ENCODE measurements around the gene FBXO48.

The FBXO48 gene

DNA sequence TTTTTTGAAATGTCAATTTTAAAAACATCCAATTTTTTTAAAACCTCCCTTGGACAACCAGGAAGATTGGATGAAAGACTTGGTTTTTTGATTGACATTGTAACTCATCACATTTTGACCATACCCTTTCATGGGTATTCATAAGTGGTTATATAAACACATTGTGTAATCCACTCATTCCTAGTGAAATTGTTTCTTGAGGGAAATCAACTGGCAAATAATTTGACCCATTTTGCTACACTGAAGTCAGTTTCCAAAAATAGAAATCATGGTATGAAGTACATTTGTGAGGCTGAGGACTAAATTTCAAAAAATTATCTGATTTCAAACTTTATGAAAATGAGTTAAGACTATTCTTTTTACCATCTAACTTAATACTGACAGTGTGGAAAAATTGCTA is 31.5 kb downstream of the FBXO48 start:
- DNase-seq (ENCODE audit: low read depth), result no peak

DNA sequence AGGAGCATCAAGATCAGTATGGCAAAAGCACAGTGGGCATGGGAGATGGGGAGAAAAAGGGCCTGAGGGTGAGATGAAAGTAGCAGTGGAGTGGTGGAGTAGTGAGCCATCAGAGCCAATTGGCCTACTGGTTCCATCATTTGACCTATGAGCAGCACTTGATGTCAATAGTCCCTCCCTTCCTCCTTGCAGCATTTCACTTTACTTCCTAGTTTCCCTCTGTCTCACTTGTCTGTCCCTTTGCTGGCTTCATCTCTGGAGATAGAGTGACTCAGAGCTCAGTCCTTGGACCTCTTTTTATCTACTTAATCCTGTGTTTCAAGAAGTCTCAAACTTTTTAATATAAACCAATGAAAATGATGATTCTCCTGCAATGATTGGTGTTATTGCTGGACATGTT is 32.1 kb downstream of the FBXO48 start:
- DNase-seq (ENCODE audit: low read depth), result no peak

DNA sequence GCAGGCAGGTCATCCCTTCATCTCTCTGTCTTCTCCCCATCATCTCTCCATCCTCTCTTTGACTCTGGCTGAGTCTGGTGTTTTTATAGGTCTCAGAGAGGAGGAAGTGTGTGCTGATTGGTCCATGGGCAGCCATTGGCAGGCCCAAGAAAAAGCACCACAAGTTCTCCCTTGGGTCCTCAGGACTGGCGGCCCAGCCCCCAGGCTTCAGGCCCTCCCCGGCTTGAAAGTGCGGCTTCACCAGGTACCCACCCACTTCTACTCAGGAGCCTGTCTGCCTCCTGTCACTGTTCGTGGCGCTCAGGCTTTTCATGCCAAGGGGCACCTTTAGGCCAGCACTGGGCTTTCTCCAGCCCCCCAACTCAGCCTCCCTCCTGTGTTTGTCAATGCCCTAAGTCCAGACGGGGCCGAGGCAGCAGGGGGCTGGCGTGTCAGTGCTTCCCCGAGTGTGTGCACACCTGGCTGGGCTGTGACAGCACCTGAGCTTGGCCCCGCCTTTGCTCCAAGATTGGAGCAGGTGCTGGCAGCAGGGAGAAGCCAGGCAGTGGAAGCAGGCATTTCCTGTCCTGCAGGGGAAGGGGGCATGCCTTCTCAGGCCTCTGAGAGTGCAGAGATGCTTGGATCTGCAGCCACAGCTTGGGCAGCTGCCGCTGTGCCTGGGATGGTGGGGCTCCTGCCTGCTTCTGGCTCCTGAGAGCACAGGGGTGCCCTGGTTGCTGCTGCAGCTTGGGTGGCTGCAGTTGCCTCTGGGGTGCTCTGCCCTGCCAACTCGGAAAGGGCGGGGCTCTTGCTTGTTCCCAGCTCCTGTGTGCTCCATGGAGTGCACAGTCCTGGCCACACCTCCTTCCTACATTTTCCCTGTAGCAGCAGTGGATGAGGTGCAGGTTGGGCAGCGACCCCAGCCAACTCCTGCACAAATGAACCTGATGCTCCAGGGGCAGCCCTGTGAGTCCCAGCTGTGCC is 34.1 kb downstream of the FBXO48 start:
- no peak for DNase-seq (ENCODE audit: low read depth)

DNA sequence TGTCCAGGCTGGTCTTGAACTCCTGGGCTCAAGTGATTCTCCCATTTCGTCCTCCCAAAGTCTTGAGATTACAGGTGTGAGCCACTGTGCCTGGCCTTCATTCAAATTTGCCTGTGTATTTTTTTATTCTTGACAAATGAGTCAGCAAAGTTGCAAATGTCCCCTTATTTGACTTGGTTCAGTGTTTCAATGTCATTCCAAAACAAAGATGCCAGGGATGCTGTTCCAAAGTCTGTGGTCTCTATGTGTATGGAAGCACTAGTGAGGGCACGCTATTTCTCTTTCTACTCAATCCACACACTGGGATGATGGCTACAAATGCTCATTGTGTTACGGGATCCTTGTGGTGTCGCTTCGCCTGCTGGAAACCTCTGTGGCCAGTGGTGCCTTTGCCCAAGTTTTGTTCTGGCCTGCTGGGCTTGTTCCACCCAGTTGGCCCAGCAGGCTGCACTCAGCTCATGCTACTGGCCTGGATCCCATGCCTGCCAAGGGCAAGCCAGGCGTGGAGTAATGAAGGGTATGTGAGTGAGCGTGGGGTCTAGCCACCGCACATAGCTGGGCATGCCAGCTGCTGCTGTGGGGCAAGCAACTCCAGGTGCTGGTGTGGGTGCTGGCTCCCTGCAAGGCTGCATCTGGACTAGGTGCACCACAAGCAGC is 35.6 kb downstream of the FBXO48 start:
- no peak for DNase-seq (ENCODE audit: low read depth)

DNA sequence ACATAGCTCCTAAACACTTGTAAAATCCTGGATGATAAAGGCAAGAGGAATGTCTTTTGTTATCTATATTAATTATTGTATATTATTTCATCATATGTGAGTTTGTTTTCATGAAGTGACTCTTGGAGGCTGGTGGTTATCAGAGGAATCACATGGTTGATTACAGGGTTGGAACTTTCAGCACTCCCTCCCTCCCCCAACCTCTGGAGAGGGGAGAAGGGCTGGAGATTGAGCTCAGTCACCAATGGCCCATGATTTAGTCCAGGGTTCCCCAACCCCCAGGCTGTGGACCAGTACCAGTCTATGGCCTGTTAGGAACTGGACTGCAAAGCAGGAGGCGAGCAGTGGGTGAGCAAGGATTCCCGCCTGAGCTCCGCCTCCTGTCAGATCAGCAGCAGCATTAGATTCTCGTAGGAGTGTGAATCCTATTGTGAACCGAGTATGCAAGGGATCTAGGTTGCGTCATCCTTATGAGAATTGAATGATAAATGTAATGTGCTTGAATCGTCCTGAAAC is 37.7 kb downstream of the FBXO48 start:
- DNase-seq (ENCODE audit: low read depth), result no peak

DNA sequence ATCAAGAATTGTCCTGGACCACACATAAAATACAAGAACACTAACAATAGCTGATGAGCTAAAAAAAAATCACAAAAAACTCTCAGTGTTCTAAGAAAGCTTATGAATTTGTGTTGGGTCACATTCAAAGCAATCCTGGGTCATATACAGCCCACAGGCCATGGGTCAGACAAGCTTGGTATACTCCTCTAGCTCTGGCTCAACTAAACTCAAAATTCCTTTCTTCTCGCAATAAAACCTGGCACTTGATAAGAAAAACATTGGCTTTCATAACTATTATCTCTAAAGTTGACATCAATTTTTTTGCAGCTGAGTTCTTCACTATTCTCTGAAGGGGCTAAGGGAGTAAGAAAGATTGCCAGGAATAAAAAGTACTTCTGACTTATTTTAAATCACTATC is 38.3 kb downstream of the FBXO48 start:
- no peak for DNase-seq (ENCODE audit: low read depth)

DNA sequence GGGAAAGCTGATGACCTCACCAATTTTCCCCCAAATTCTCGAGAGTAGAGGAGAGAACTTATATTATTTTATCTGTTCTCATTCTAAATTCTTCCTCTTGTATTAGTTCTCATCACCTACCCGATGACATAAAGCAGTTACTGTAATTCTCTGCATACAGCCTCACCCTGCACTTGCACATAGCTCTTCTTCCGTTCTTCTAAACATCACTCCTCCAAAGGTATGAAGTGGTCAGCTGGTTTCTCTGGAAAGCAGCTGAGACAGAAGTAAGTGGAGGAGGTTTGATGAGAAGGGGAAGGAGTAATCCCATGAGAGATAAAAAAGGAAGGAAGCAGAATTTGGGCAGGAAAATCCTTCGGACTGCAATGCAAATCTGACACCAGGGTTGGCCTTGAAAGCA is 39.0 kb downstream of the FBXO48 start:
- no peak for DNase-seq (ENCODE audit: low read depth)

DNA sequence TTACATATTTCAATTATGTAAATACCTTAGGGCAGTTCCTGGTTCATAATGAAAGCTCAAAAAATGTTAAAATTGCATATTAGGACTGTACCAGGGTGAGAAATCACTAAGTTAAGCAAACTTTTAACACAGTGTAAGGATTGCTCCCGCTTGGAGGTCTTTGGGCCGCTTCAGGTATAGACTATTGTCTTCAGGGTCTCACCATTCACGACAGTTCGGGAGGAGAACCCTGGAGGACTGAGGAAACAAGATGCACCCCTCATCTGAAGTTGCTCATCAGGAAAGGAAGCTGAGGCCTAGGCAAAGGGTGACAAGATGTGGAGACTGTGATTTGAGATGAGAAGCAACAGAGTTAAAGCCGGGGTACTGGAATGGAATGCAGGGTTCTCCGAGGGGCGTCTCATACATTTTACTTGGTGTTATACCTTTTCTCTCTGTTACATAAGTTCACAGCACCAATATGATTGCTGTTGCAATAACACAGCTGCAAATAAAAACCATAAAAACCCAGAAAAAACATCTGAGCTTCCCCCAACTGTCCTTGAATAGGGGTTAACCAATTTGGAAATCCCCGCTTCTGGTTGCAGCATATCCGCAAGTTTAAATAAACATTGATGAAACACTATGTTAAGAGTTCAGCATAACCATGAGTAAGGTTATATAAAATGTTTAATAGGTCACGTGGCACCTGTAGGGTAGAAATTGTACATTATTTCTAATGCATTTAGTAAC is 40.1 kb downstream of the FBXO48 start:
- no peak for DNase-seq (ENCODE audit: low read depth)

DNA sequence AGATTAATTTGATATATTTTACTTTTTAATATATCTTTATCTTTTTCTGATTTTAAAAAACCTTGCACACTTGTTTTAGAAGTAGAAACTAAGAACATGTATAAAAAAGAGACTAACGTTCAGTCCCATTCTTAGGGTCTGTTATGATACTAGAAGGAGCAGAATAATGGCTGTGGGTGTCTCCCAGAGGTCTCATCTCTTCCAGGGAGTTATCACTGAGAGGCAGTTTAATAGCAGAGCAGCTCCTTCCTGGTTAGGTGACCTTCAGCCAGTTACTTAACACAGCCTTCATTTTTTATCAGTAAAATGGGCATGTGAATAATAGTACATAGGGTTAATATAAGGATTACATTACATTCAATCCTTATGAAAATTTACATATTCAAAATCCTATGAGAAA is 40.6 kb downstream of the FBXO48 start:
- no peak for DNase-seq (ENCODE audit: low read depth)

DNA sequence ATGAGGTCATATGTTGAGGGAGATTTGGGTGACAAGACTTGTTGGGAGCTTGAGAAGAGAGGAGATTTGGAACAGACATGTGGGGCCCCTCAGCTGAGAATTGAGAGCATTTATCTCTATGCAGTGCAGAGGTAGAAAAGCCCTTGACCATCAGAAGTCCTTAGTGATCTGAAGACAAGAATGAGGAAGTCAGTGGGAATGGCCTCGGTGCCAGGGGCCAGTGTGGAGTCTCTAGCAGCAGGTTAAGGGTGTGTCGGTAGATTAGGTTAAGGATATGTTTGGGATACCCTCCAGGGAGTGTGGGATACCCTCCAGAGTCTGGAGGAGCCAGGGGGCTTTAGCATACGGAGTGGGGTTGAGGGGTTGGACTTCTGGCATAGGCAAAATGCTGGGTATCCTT is 41.6 kb downstream of the FBXO48 start:
- no peak for DNase-seq (ENCODE audit: low read depth)

DNA sequence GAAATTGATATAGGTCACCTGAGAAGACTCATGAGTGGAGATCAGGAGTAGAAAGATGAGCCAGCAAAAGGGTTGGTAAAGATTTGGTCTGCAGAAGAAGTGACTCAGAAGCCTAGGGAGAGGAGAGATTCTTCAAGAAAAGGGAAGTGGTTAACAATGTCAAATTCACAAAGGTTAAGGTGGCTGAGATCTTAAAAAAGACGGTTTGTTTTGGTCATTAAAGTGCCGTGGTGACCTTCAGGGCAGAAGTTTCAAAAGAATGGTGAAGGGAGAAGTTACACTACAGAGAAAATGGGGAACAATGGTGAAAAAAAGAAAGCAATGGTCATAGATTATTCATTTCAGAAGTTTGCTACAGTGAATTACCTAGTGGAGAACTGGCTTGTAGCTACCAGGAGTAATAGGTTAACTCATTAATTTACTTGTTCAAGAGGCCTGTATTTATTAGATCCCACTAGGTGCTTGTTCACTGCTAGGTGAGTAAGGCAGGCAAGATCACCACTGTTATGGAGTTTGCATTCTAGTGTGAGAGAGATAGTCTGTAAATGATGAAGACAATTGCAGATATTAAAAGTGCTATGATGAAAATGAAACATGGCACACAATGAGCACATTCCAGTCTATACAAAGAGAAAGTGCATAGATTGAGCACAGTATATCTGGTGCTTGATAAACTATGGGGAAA is 43.0 kb downstream of the FBXO48 start:
- no peak for DNase-seq (ENCODE audit: low read depth)

DNA sequence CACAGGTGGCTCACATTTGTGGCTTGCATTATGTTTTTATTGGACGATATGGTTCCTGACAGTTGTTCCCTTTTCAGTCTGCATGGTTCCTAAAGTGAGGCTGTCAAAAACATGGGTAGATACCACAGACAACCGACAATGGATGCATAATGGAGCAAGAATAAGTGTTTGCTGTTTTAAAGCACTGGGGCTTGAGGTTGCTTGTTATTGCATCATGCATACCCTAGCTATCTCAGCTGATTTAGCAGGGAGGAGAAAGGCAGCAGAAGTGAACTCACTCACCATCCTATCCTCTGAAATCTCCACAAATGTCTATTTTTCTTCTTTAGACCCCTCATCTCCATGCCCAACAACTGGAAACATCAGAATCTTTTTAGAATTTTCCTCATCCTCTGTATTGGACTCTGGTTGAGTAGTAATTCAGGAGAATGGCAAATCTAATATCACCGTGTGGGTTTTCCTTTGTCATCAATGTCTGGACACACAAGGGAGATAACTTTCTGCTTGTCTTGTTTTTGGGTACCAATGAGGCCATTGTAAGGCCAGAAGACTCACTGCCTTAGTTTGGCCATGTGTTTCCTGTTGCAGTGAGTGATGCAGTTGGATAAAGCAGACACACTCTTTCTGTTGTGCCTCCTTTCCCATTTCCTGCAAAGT is 46.7 kb downstream of the FBXO48 start:
- no peak for DNase-seq (ENCODE audit: low read depth)

DNA sequence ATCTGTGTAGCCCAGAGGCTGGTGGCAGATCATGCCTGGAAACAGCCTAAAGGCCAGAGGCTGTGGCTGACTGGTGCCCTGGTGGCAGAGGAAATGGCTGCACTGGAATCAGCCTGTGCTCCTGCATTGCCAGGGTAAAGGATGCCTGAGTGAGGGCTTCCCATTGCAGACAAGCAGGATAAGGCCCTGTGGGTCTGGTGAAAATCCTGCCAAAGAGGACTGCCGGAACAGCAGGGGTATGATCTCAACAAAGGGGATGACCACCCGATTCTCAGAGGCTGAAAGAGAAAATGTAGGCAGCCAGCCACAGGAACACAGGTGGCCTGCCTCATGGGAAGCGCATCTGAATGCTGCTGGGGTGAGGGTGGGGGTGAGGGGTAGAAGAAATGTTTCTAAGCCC is 48.2 kb downstream of the FBXO48 start:
- DNase-seq (ENCODE audit: low read depth), result no peak

DNA sequence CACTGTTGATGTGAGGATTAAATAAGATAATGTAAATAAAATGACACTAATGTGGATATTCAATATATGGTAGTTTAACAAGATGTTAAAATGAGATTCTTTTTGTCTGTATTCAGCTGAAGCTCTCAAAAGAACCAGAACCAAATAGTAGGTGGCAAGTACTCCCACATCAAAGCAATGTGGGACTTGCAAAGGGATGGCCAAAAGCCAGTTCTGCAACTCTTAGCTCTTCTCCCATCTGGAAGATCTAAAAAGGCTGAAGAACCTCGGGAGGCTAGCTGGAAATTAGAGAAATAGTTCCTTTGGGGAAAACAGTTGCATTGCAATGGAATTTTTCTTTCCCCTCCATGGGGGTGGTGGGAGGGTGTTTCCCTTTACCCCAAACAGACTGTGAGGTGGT is 48.7 kb downstream of the FBXO48 start:
- DNase-seq (ENCODE audit: low read depth), result no peak

DNA sequence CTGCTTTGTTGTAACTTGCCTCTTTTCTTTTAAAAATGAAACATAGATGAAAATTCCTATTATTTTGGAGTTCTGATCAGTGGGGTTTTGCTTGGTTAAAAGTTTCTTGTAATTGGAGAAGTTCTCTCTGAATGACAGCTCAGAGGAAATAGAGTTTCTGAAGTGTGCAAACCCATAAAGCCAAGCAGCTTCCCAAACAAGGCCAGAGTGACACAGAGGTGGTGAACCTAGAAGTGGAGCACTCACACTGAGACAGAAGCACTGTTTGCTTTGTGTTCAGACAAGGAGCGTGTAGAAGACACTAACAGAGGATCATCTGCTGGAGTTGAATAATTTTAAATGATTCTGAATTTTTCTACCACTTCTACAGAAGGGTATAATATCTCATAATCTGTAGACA is 49.2 kb downstream of the FBXO48 start:
- no peak for DNase-seq (ENCODE audit: low read depth)

DNA sequence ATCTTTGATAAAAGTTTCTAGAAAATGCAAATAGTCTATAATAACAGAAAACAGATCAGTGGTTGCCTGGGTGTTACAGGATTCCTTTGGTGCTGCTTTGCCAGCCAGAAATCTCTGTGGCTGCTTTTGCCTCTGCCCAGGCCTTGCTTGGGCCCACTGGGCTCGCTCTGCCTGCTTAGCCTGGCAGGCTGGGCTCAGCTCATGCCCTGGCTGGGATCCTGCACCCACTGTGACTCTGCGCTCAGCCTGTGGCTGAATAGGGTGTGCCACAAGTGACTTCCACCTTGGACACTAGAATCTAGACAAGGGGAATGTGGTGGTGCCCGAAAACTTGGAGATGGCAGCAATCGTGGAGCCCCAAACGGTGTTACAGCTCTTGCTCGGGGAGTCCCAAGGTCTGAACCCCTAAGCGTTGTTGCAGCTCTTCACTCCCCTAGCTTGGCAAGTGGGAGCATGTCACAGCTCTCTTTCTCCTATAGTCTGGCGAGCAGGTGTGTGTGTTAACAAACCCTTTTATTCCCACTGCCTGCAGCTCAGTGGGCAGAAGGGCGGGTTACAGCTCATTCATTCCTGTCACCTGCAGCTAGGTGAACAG is 50.9 kb downstream of the FBXO48 start:
- DNase-seq (ENCODE audit: low read depth), result no peak

DNA sequence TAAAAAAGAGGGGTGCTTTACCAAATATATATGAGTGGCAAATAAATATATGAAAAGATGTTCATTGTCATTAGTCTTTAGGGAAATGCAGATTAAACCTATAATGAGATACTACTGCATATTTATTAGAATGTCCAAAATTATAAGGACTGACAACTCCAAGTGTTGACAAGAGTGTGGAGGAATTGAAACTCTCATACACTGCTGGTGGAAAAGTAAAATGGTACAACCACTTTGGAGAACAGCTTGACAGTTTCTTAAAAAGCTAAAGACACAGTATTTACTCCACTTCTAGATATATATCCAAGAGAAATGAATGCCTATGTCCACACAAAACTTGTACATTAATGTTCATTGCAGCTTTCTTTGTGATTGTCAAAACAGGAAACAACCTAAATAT is 51.6 kb downstream of the FBXO48 start:
- DNase-seq (ENCODE audit: low read depth), result no peak

DNA sequence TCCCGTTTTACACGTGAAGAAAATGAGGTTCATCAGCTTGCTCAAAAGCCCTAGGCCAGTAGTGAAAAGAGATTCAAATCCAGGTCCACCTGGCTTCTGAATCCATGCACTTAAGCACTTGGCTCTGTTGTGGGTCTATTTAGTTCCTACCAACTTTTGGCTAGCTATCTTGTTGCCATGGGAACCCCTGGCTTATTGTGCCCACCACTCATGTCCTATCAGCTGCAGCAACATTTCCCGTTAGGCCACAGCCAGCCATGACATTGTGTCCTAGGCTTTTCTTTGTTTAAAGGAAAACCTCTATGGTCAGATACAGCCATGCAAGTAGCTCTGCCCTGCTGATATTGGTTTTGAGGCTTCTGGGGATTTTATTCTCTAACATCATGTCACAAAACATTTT is 52.2 kb downstream of the FBXO48 start:
- no peak for DNase-seq (ENCODE audit: low read depth)

DNA sequence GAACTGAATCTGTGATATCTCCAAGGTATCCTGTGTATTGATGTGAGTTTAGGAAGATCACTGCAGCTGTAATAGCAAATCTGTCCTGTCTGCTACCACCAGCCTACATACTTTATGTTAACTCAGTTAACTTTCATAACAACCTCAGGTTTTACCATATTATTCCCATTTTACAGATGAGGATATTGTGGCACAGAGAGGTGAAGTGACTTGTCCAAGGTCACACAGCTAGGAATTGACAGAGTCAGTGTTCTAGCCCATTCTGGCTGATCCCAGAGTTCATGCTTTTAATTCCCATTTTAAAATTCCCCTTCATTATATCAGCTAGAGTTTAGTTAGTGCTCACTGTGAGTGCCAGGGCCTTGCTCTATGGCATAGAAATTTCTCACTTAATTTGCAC is 52.6 kb downstream of the FBXO48 start:
- no peak for DNase-seq (ENCODE audit: low read depth)

DNA sequence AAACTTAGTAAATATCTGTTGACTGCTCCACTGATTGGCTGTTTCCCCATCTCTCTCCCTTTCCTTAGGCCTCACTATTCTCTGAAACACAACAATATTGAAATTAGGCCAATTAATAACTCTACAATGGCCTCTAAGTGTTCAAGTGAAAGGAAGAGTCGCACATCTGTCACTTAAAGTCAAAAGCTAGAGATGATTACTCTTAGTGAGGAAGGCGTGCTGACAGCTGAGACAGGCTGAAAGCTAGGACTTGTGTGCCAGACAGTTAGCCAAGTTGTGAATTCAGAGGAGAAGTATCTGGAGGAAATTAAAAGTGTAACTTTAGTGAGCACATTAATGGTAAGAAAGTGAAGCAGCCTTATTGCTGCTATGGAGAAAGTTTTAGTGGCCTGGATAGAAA is 53.6 kb downstream of the FBXO48 start:
- DNase-seq (ENCODE audit: low read depth), result no peak

DNA sequence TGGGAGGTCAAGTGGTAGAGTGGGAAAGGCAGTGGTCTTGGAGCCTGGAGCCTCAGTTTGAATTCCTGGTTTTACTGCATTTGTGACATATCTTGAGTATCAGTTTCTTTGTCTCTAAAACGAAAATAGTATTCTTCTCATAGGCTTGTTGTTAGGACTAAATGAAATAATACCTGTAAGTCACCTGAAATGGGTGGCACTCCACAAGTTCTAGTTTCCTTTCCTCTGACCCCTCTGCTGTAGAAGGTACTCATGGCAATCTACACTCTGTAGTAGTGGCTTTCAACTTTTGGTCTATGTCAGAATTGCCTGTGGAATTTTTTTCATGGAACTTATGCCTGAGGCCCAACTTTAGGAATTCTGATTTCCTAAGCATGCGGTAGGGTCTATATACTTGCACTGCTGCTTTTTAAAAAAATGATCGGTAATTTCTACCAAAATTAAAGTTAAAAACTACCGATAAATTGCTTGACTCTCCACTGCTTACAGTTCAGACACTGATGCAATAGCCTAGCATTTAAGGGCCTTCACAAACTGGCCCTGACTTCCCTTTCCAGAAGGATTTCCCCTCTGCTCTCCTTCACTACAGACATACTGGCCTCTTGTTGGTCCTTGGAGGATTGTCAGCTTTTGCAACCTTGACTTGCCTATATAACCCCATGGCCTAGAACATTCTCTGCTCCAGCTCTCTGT is 54.8 kb downstream of the FBXO48 start:
- DNase-seq (ENCODE audit: low read depth), result no peak
